ENCODE results near the gene HTT-AS.

DNA sequence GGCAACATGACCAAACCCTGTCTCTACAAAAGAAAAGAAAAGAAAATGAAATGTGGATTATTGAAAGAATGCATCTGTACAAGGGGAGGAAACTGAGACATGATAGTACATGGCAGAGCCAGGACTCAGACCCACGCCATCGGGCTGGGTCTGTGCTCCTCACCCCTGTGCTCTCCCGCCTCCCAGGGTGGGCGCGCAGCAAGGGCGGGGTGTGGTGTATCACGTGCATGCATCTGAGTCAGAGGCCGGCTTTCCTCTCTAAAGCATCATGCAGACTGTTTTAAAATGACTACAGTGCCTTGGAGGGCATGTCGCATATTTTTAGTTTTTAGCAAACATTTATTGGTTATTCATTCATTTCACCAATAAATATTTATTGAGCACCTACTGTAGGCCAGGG is 47.8 kb downstream of the HTT-AS start:
- TF ChIP-seq POLR2A (IDR thresholded peaks at IDR 0.05): no peak
- TF ChIP-seq, protein P1, sequence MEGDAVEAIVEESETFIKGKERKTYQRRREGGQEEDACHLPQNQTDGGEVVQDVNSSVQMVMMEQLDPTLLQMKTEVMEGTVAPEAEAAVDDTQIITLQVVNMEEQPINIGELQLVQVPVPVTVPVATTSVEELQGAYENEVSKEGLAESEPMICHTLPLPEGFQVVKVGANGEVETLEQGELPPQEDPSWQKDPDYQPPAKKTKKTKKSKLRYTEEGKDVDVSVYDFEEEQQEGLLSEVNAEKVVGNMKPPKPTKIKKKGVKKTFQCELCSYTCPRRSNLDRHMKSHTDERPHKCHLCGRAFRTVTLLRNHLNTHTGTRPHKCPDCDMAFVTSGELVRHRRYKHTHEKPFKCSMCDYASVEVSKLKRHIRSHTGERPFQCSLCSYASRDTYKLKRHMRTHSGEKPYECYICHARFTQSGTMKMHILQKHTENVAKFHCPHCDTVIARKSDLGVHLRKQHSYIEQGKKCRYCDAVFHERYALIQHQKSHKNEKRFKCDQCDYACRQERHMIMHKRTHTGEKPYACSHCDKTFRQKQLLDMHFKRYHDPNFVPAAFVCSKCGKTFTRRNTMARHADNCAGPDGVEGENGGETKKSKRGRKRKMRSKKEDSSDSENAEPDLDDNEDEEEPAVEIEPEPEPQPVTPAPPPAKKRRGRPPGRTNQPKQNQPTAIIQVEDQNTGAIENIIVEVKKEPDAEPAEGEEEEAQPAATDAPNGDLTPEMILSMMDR (IDR thresholded peaks at IDR 0.05): no peak
